BLaER1 treated with 17β-estradiol and CSF1 and Interleukin-3, amounts not matched to agents 10 nM and 100 nM (cell line): ENCODE results near the gene MAPRE2.
A peak's percentile ranks its signal among the peaks of the same experiment; 100 is the strongest.

Experiments
- H3K27ac ChIP-seq, 11 experiments: shearing (Covaris generic); formaldehyde crosslinking; 2 replicates each; pipeline ENCODE4 v1.8.1; 2022
- H3K27me3 ChIP-seq, 11 experiments: shearing (Covaris generic); formaldehyde crosslinking; 2 replicates each; pipeline ENCODE4 v1.8.1; 2022
- H3K36me3 ChIP-seq, 11 experiments: shearing (Covaris generic); formaldehyde crosslinking; 2 replicates each; pipeline ENCODE4 v1.8.1; 2022
- H3K4me1 ChIP-seq, 10 experiments: shearing (Covaris generic); formaldehyde crosslinking; 2 replicates each; pipeline ENCODE4 v1.8.1; 2022
- H3K4me2 ChIP-seq, 11 experiments: shearing (Covaris generic); formaldehyde crosslinking; 2 replicates each; pipeline ENCODE4 v1.8.1; 2022
- H3K4me3 ChIP-seq, 10 experiments: shearing (Covaris generic); formaldehyde crosslinking; 2 replicates each; pipeline ENCODE4 v1.8.1; 2022
- H3K9ac ChIP-seq, 11 experiments: shearing (Covaris generic); formaldehyde crosslinking; 2 replicates each; pipeline ENCODE4 v1.8.1; 2022
- H3K9me3 ChIP-seq, 11 experiments: shearing (Covaris generic); formaldehyde crosslinking; replicated peaks in 1 of 11; 2 replicates each; pipeline ENCODE4 v1.8.1; 2022
- H4K20me1 ChIP-seq, 11 experiments: shearing (Covaris generic); formaldehyde crosslinking; 2 replicates each; pipeline ENCODE4 v1.8.1; 2022
- Cebpa-rat ChIP-seq, 11 experiments: shearing (Covaris generic); IDR thresholded peaks; 2 replicates each; pipeline ENCODE4 v1.8.1; 2022

Gene MAPRE2

GRCh38 chr18:35042389-35043071 is 1.3 kb downstream of the MAPRE2 start:
- no peaks in the 10 kb centered on the region for H3K9me3 ChIP-seq
- peak overlapping the region in 10 of 11 experiments; percentile 63 to 92 (median 86); a peak in 19 of 22 replicates for H3K27ac ChIP-seq
- no peak for TF ChIP-seq Cebpa-rat (IDR thresholded peaks at IDR 0.05)
- H3K27me3 ChIP-seq = no peaks in the 10 kb centered on the region
- peak overlapping the region; percentile 89 to 98 (median 91) for H3K4me2 ChIP-seq
- H3K9ac ChIP-seq = peak overlapping the region; percentile 75 to 88 (median 83)
- peaks cover 83 to 87% (median 85%) of the 10 kb centered on the region in 10 experiments for H3K4me1 ChIP-seq
- peak overlapping the region; percentile 72 to 94 (median 85) for H3K4me3 ChIP-seq
- no peaks in the 10 kb centered on the region for H3K36me3 ChIP-seq
- peaks cover 0 to 32% (median 3%) of the 10 kb centered on the region in 11 experiments; a peak in 6 of 22 replicates for H4K20me1 ChIP-seq

DNA sequence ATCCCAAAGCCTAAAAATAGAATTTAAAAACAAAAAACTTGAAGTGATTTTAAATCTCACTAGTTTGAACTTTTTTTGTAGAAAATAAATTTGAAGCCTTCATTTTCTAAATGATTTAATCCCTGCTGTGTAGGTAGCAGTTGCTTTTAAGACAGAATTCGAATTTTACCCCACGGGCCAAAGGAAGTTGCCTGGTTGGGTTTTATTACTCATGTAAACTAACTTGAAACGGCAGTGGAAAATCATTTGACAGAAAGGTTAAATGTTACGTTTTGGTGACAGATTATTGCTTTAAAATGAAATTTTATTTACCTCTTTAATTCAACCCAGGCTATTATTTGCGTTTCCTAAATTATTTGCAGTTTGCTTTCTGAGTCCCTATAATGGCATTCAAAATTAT is 2.0 kb downstream of the MAPRE2 start:
- no peaks in the 10 kb centered on the region for H3K27me3 ChIP-seq
- peak overlapping the region in 10 of 11 experiments; percentile 63 to 92 (median 86); a peak in 19 of 22 replicates for H3K27ac ChIP-seq
- peaks cover 77 to 84% (median 80%) of the 10 kb centered on the region in 10 experiments for H3K4me1 ChIP-seq
- H3K36me3 ChIP-seq = peaks cover 0 to 4% (median 0%) of the 10 kb centered on the region in 11 experiments; a peak in 2 of 22 replicates
- TF ChIP-seq Cebpa-rat (IDR thresholded peaks at IDR 0.05) = no peak
- H3K9me3 ChIP-seq = peaks cover 0 to 4% (median 0%) of the 10 kb centered on the region in 11 experiments; a peak in 3 of 22 replicates
- peak overlapping the region in 9 of 10 experiments; percentile 77 to 94 (median 85); a peak in 16 of 20 replicates for H3K4me3 ChIP-seq
- peak overlapping the region; percentile 75 to 88 (median 83); a peak in 18 of 22 replicates for H3K9ac ChIP-seq
- peak overlapping the region; percentile 89 to 98 (median 91) for H3K4me2 ChIP-seq
- H4K20me1 ChIP-seq = peaks cover 0 to 32% (median 3%) of the 10 kb centered on the region in 11 experiments; a peak in 6 of 22 replicates

GRCh38 chr18:35045121-35045520 is 3.9 kb downstream of the MAPRE2 start:
- Histone ChIP-seq H3K9ac (peak overlapping the region in 5 of 11 experiments; percentile 5 to 53 (median 19); a peak in 8 of 22 replicates), H3K4me1 (peaks cover 71 to 78% (median 74%) of the 10 kb centered on the region in 10 experiments), H3K27me3 (no peaks in the 10 kb centered on the region), H3K4me2 (peak overlapping the region; percentile 89 to 98 (median 91); a peak in 21 of 22 replicates), H4K20me1 (peaks cover 0 to 32% (median 3%) of the 10 kb centered on the region in 11 experiments; a peak in 6 of 22 replicates), H3K9me3 (peaks cover 0 to 4% (median 0%) of the 10 kb centered on the region in 11 experiments; a peak in 3 of 22 replicates), H3K36me3 (peaks cover 0 to 4% (median 0%) of the 10 kb centered on the region in 11 experiments; a peak in 2 of 22 replicates), H3K4me3 (no peak overlapping the region), H3K27ac (peak overlapping the region in 7 of 11 experiments; percentile 3 to 54 (median 22); a peak in 10 of 22 replicates)
- no peak for TF ChIP-seq Cebpa-rat (IDR thresholded peaks at IDR 0.05)

- H3K4me2 ChIP-seq = peak overlapping the region; percentile 63 to 98 (median 90); a peak in 21 of 22 replicates
- H4K20me1 ChIP-seq = peaks cover 0 to 39% (median 3%) of the 10 kb centered on the region in 11 experiments; a peak in 6 of 22 replicates
- TF ChIP-seq Cebpa-rat (IDR thresholded peaks at IDR 0.05) = no peak
- H3K9me3 ChIP-seq = peaks cover 0 to 4% (median 0%) of the 10 kb centered on the region in 11 experiments; a peak in 3 of 22 replicates
- no peaks in the 10 kb centered on the region for H3K27me3 ChIP-seq
- H3K27ac ChIP-seq = peak overlapping the region in 7 of 11 experiments; percentile 7 to 54 (median 22); a peak in 9 of 22 replicates
- H3K9ac ChIP-seq = peak overlapping the region in 8 of 11 experiments; percentile 2 to 55 (median 20); a peak in 12 of 22 replicates
- H3K4me3 ChIP-seq = no peak overlapping the region
- peaks cover 0 to 4% (median 0%) of the 10 kb centered on the region in 11 experiments; a peak in 2 of 22 replicates for H3K36me3 ChIP-seq
- H3K4me1 ChIP-seq = peaks cover 71 to 78% (median 74%) of the 10 kb centered on the region in 10 experiments
These were observed 4.6 kb downstream of the MAPRE2 start for GRCh38 chr18:35045806-35046205.

GRCh38 chr18:35047697-35048292 is 6.6 kb downstream of the MAPRE2 start:
- Histone ChIP-seq H3K4me1 (peaks cover 67 to 80% (median 76%) of the 10 kb centered on the region in 10 experiments), H4K20me1 (peaks cover 0 to 34% (median 3%) of the 10 kb centered on the region in 11 experiments; a peak in 6 of 22 replicates)

DNA sequence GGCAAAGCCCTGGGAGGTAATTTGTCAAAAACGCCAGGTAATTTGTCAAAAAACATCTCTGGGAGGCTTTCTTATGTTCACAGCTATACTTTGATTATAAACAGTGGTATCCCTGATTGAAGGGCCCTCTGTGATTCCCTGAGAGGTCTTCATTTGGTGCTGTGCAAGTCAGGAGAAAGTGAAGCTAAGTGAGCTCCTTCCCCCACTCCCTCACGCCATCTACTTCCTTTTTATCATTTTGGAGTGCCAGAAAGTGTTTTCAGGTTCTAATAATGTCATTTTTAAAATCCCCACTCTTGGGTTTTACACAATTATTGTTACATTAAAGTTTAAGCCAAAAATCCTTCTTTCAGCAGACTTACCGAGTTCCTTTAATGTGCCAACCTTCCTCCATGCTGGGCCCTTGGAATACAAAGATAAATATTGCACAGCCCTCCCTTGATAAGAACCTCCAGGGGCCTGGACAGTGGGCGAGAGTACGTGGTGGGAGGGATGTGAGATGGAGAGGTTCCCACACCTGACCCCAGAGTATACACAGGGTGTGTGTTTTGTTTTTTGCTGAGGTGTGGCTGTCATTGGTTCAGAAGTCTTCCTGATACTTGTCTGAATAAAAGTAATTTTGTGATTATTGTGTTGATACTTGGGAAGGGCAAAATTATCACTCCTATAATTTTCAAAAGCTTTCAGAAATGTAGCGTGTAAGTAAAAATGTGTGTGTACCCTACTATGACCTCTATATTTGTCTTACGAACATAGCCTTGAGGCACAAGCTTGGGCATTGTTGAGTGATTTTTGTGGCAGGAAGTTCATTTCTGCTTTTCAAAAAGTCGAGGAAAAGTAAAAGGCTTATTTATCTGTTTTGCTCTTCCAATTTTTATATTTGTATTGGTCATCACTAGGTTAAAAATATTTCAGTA is 8.2 kb downstream of the MAPRE2 start:
- TF ChIP-seq Cebpa-rat (IDR thresholded peaks at IDR 0.05) = no peak
- Histone ChIP-seq H3K27me3 (no peaks in the 10 kb centered on the region), H3K36me3 (peaks cover 0 to 16% (median 0%) of the 10 kb centered on the region in 11 experiments; a peak in 5 of 22 replicates), H3K9me3 (peaks cover 5 to 24% (median 15%) of the 10 kb centered on the region in 11 experiments; a peak in 18 of 22 replicates), H3K4me2 (peak overlapping the region; percentile 81 to 95 (median 89)), H3K4me1 (peaks cover 54 to 69% (median 64%) of the 10 kb centered on the region in 10 experiments), H4K20me1 (peaks cover 0 to 29% (median 2%) of the 10 kb centered on the region in 11 experiments; a peak in 6 of 22 replicates), H3K9ac (peak overlapping the region; percentile 38 to 67 (median 59); a peak in 20 of 22 replicates), H3K27ac (peak overlapping the region; percentile 46 to 84 (median 76); a peak in 21 of 22 replicates), H3K4me3 (peak overlapping the region in 9 of 10 experiments; percentile 11 to 45 (median 30); a peak in 11 of 20 replicates)

More at GRCh38 chr18:35047697-35048292, 6.6 kb downstream of the MAPRE2 start:
- no peak overlapping the region for H3K9ac ChIP-seq
- no peak for TF ChIP-seq Cebpa-rat (IDR thresholded peaks at IDR 0.05)
- peaks cover 0 to 10% (median 0%) of the 10 kb centered on the region in 11 experiments; a peak in 4 of 22 replicates for H3K9me3 ChIP-seq
- peaks cover 0 to 7% (median 0%) of the 10 kb centered on the region in 11 experiments; a peak in 3 of 22 replicates for H3K36me3 ChIP-seq
- no peak overlapping the region for H3K4me3 ChIP-seq
- no peak overlapping the region for H3K4me2 ChIP-seq
- no peak overlapping the region for H3K27ac ChIP-seq
- H3K27me3 ChIP-seq = no peaks in the 10 kb centered on the region

GRCh38 chr18:35050028-35050546 is 8.9 kb downstream of the MAPRE2 start:
- peak overlapping the region; percentile 10 to 57 (median 32); a peak in 14 of 20 replicates for H3K4me3 ChIP-seq
- peak overlapping the region; percentile 65 to 84 (median 76); a peak in 21 of 22 replicates for H3K27ac ChIP-seq
- TF ChIP-seq Cebpa-rat (IDR thresholded peaks at IDR 0.05) = no peak
- H4K20me1 ChIP-seq = peaks cover 0 to 22% (median 0%) of the 10 kb centered on the region in 11 experiments; a peak in 5 of 22 replicates
- H3K9ac ChIP-seq = peak overlapping the region; percentile 38 to 67 (median 60); a peak in 20 of 22 replicates
- peaks cover 50 to 68% (median 61%) of the 10 kb centered on the region in 10 experiments for H3K4me1 ChIP-seq
- H3K27me3 ChIP-seq = no peaks in the 10 kb centered on the region
- H3K4me2 ChIP-seq = peak overlapping the region; percentile 81 to 95 (median 89)
- peaks cover 0 to 21% (median 2%) of the 10 kb centered on the region in 11 experiments; a peak in 6 of 22 replicates for H3K36me3 ChIP-seq
- peaks cover 8 to 30% (median 20%) of the 10 kb centered on the region in 11 experiments; a peak in 18 of 22 replicates for H3K9me3 ChIP-seq
